Measurements from ENCODE around the gene CYP2U1. TPM values are rescaled to one million over a fixed set of nuclear protein-coding genes. Genes with fewer than 3 reads are reported as not detected.
A peak's percentile ranks its signal among the peaks of the same experiment; 100 is the strongest.

CYP2U1 gene
- total RNA-seq, 1 experiment from 2014 or later, result 0.82 TPM

DNA sequence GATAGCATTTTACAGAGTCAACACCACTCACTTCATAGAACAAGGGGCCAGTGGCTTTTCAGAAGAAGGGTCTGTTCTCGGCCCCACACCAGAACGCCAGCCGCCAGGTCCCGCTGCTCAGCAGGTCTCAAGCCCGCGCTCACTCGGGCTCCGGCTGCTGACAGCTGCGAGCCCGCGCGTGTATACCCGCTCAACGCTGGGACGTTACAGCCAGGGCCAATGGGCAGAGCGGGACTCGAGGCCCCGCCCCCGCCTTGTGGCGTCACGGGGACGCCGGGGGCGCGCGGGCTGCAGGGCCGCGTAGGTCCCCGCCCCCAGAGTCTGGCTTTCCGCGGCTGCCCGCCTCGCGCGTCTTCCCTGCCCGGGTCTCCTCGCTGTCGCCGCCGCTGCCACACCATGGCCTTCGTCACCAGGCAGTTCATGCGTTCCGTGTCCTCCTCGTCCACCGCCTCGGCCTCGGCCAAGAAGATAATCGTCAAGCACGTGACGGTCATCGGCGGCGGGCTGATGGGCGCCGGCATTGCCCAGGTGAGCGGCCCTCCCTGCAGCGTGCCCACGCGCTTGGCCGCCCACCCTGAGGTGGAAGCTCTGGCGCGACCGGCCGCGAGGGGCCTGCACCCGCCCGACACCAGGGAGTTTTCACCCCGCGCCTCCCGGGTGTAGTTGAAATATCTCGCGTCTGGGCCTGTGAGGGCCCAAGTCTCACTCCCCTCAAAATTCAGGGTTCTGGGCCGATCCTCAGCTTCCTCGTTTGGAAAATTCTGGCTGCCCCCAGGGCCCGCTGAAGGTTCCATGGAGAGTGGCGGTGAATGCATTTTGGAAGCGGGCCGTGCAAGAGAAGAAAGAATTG lies 58.4 kb downstream of the CYP2U1 start, which contains the start of gene HADH:
HADH (plus strand) TSS at position 353 of the 850 bp plus-strand sequence; CDS start at position 397, 44 bp downstream.
- Histone ChIP-seq H3K4me3 (ENCODE audit: low read depth, low read length, poor library complexity, severe bottlenecking) (peak within 1 kb of the TSS; percentile 77), H3K27me3 (replicated peaks; ENCODE audit: insufficient read depth, low read depth, low read length, poor library complexity) (no peaks in the 10 kb centered on the region), H3K36me3 (ENCODE audit: insufficient read depth, low read length, poor library complexity, severe bottlenecking) (no peaks in the 10 kb centered on the region), H3K4me1 (ENCODE audit: insufficient read depth, low read length, poor library complexity, severe bottlenecking) (peaks cover 29% of the 10 kb centered on the region), H3K27ac (ENCODE audit: low read depth, low read length, poor library complexity, severe bottlenecking) (peak within 1 kb of the TSS; percentile 92), H3K9me3 (ENCODE audit: low read depth, low read length, poor library complexity, severe bottlenecking) (no peaks in the 10 kb centered on the region)
- no peak for TF ChIP-seq EZH2 (IDR thresholded peaks at IDR 0.05; ENCODE audit: borderline replicate concordance, low read depth, low read length, poor library complexity, severe bottlenecking)
- TF ChIP-seq, protein P1, sequence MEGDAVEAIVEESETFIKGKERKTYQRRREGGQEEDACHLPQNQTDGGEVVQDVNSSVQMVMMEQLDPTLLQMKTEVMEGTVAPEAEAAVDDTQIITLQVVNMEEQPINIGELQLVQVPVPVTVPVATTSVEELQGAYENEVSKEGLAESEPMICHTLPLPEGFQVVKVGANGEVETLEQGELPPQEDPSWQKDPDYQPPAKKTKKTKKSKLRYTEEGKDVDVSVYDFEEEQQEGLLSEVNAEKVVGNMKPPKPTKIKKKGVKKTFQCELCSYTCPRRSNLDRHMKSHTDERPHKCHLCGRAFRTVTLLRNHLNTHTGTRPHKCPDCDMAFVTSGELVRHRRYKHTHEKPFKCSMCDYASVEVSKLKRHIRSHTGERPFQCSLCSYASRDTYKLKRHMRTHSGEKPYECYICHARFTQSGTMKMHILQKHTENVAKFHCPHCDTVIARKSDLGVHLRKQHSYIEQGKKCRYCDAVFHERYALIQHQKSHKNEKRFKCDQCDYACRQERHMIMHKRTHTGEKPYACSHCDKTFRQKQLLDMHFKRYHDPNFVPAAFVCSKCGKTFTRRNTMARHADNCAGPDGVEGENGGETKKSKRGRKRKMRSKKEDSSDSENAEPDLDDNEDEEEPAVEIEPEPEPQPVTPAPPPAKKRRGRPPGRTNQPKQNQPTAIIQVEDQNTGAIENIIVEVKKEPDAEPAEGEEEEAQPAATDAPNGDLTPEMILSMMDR (conservative IDR thresholded peaks at IDR 0.05; ENCODE audit: low read depth, low read length), result no peak
- BruUV-seq (replicated peaks), result no TSS peak
- DNase-seq (ENCODE audit: low spot score), result peak; percentile 96
- intact Hi-C loops (cut with micrococcal nuclease; ENCODE audit: unreplicated experiment), result no loop called here
- ChIA-PET POLR2A (ENCODE audit: low non-redundant PET) (interaction anchor here (0.6 kb wide), 1 partner anchor 537 kb away, joined by 6 read pairs; no protein-coding TSS in a partner anchor), CTCF (interaction anchor here (0.6 kb wide), 1 partner anchor 29 kb away, joined by 3 read pairs; no protein-coding TSS in a partner anchor)

DNA sequence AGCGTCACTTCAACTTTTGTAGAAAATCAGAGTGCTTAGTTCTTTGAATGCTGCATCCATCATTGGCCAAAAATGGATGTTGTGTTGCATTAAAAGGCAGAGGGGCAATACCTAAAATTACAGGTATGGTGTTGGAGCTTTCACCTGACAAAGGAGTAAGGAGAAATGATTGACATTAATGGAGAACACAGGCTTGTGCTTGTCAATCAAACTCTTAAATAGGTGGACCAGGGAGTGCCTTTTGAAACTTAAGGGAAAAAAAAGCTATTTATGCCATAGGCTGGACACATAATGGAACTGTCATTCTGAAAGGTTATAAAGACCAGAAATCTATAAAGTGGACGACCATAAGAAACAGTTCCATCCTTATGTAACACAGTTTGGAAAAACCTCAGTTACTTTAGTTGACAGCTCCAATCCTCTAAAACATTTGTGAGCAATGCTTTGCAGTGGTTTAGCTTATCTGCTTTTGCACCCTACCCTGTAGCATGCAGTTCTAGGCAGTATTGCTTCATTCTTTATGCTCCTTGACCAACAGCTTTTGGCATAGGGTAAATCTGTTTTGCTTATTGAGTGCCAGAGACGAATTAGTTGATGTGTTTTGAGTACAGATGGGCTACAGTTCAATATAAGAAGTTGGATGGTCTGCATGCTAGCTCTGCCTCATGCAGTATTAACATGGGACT lies 60.7 kb downstream of the CYP2U1 start:
- BruUV-seq (replicated peaks), result no TSS peak
- ChIA-PET POLR2A (ENCODE audit: low non-redundant PET) (no interaction called here), CTCF (no interaction called here)
- no peak for DNase-seq (ENCODE audit: low spot score)
- Histone ChIP-seq H3K4me3 (ENCODE audit: low read depth, low read length, poor library complexity, severe bottlenecking) (no peak overlapping the region), H3K27ac (ENCODE audit: low read depth, low read length, poor library complexity, severe bottlenecking) (no peak overlapping the region), H3K4me1 (ENCODE audit: insufficient read depth, low read length, poor library complexity, severe bottlenecking) (peaks cover 29% of the 10 kb centered on the region), H3K36me3 (ENCODE audit: insufficient read depth, low read length, poor library complexity, severe bottlenecking) (no peaks in the 10 kb centered on the region), H3K9me3 (ENCODE audit: low read depth, low read length, poor library complexity, severe bottlenecking) (no peaks in the 10 kb centered on the region), H3K27me3 (replicated peaks; ENCODE audit: insufficient read depth, low read depth, low read length, poor library complexity) (no peaks in the 10 kb centered on the region)
- intact Hi-C loops (cut with micrococcal nuclease; ENCODE audit: unreplicated experiment), result no loop called here
- TF ChIP-seq, protein P1 (conservative IDR thresholded peaks at IDR 0.05; ENCODE audit: low read depth, low read length), result no peak
- no peak for TF ChIP-seq EZH2 (IDR thresholded peaks at IDR 0.05; ENCODE audit: borderline replicate concordance, low read depth, low read length, poor library complexity, severe bottlenecking)

DNA sequence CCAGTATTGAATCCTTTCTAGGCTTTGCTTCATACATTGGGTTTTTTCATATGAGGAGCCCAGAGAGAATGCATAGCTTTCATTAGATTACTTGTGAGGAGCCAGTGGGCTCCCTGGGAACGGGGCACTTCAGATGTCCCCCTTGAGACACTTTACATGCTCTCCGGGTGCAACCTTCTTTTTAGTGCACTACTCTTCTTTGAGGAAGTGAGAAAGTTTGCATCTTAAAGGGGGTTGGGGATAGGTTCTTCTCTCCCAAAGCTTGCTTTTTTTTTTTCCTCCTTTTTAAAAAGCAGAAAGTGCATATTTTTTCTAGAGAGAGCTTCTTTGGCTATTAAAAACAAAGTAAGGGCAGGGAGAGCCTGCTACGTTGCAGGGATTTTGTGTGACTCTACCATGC lies 62.6 kb downstream of the CYP2U1 start:
- ChIA-PET CTCF (no interaction called here), POLR2A (ENCODE audit: low non-redundant PET) (no interaction called here)
- no peak for TF ChIP-seq EZH2 (IDR thresholded peaks at IDR 0.05; ENCODE audit: borderline replicate concordance, low read depth, low read length, poor library complexity, severe bottlenecking)
- TF ChIP-seq, protein P1 (conservative IDR thresholded peaks at IDR 0.05; ENCODE audit: low read depth, low read length), result no peak
- no peaks in the 10 kb centered on the region for H3K36me3 ChIP-seq (ENCODE audit: insufficient read depth, low read length, poor library complexity, severe bottlenecking)
- no peak overlapping the region for H3K4me3 ChIP-seq (ENCODE audit: low read depth, low read length, poor library complexity, severe bottlenecking)
- intact Hi-C loops (cut with micrococcal nuclease; ENCODE audit: unreplicated experiment), result no loop called here
- DNase-seq (ENCODE audit: low spot score), result no peak
- H3K4me1 ChIP-seq (ENCODE audit: insufficient read depth, low read length, poor library complexity, severe bottlenecking), result peaks cover 28% of the 10 kb centered on the region
- no peaks in the 10 kb centered on the region for H3K27me3 ChIP-seq (replicated peaks; ENCODE audit: insufficient read depth, low read depth, low read length, poor library complexity)
- no peak overlapping the region for H3K27ac ChIP-seq (ENCODE audit: low read depth, low read length, poor library complexity, severe bottlenecking)
- H3K9me3 ChIP-seq (ENCODE audit: low read depth, low read length, poor library complexity, severe bottlenecking), result no peaks in the 10 kb centered on the region
- BruUV-seq (replicated peaks), result no TSS peak

Data from A673 (cell line).